NCI-H2029 treated with DMSO at 0.1 percent for 48 hours (cell line): ENCODE results near the gene FGF12.

Experiments used
- DNase-seq: peaks from one replicate; lab custom pipeline; 2025; lab: John Stamatoyannopoulos, UW

FGF12 gene

GRCh38 chr3:192685801-192686200 is 41.5 kb downstream of the FGF12 start:
- DNase-seq: no peak

GRCh38 chr3:192684151-192684550 is 43.2 kb downstream of the FGF12 start:
- no peak for DNase-seq

- no peak for DNase-seq
These were observed 51.2 kb downstream of the FGF12 start for GRCh38 chr3:192675958-192676649.

GRCh38 chr3:192655628-192656027 is 71.7 kb downstream of the FGF12 start:
- no peak for DNase-seq

GRCh38 chr3:192655040-192655439 is 72.3 kb downstream of the FGF12 start:
- DNase-seq: no peak

DNA sequence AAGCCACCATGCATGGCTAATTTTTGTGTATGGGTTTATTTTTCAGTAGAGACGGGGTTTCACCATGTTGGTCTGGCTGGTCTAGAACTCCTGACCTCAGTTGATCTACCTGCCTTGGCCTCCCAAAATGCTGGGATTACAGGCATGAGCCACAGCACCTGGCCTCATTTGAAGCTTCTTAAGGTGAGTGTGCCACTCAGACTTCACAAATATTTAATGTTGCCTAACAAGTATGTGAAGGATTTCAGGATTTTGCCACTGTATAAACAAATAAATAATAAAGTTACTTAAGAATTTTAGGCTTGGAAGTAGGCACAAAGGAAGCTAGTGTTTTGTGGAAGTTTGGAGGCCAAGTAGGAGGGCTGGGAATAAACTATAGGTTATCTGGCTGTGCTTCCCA is 73.5 kb downstream of the FGF12 start:
- no peak for DNase-seq

DNA sequence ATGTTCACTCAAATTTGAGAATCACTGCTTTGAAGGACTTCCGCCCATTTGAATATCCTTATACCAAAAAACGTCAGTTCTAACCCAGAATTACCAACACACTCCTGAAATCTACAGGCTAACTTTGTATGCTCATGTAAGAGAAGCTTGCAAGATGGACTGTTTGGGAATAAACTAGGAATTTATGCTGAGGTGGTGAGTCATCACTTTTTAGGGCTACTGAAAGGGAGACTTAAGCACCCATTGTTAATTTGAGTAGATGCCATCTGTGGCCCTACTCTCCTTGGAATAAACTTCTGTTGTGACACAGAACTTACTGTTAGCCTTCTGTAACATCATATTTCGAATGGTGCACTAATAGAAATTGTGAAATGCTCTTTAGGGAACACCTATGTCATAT is 74.6 kb downstream of the FGF12 start:
- no peak for DNase-seq

GRCh38 chr3:192651836-192652512 is 75.4 kb downstream of the FGF12 start:
- no peak for DNase-seq

DNA sequence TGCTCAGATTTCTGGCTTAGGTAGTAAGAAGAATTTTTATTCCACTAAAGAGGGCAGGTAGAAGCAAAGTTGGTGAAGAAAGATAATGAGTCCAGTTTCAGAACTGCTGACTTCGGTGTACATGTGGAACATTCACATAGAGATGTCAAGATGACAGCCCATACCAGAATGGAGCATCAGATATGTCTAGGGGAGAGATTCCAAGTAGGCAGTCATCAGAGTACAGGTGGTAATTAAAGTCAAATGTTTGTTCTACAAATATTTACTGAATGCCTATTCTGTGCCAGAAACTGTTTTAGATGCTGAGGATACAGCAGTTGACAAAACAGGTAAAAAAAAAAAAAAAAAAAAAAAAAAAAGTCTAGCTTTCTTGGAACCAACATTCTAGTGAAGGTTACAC is 81.9 kb downstream of the FGF12 start:
- DNase-seq: peak; percentile 4

DNA sequence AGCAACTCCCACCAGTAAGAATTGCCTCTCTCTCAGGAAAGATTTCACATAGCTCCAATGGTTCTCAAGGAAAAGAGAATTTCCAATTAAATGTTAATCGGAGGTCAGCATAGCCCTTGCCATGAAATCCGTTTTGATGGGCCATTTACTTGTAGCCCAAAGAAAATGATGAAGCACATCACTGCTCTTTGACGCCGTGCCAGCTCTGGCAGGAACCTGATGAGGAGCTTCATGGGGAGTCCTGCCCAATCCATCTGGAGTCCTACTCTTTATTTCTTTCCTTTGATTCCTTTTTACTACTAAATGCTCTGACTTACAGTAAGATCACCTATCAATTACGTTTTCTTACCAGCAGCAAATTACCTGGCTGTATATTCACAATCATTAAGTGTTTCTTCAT is 84.7 kb downstream of the FGF12 start:
- no peak for DNase-seq

- no peak for DNase-seq
These were observed 85.4 kb downstream of the FGF12 start for GRCh38 chr3:192641919-192642318.

GRCh38 chr3:192639987-192640386 is 87.4 kb downstream of the FGF12 start:
- no peak for DNase-seq

GRCh38 chr3:192637803-192638202 is 89.5 kb downstream of the FGF12 start:
- no peak for DNase-seq

- DNase-seq: no peak
These were observed 90.6 kb downstream of the FGF12 start for GRCh38 chr3:192636517-192637444.

- DNase-seq: no peak
These were observed 97.9 kb downstream of the FGF12 start for GRCh38 chr3:192629429-192629828.

DNA sequence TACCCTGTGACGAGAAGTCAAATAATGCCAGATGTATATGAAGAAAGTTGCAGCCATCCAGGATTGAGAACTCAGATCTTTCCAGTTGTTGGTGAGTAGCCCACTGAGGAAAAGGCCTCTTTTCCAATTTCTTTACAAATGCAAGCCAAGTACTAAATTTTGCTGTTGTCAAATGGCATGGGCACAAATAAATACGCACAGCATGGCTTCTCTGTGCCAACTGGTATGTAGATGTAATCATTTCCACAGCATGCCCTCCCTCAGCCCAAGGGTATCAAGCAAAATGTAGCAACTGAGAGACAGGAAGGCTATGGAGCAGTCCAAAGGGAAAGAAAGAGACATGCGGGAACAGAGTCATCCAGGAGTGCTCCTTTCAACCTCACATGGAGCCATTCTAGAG is 105.4 kb downstream of the FGF12 start:
- no peak for DNase-seq

GRCh38 chr3:192620275-192620674 is 107.1 kb downstream of the FGF12 start:
- no peak for DNase-seq

DNA sequence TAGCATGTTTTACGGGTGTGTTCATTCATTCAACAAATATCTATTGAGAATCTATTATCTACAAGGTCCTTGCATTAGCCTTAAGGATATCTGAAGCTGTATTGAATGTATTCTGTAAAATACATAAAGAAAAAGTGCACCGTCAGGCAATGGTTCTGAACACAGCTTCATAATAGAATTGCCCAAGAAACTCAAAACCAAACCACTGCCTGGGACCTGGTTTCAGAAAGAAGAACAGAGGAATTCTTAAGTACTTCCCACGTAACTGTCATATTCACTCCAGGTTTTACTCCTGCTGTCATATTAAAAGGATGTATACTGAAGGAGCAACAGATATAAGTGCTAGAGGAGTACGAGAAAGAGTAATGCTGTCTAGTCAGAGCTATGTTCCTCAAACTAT is 115.9 kb downstream of the FGF12 start:
- no peak for DNase-seq

- DNase-seq: no peak
These were observed 118.4 kb downstream of the FGF12 start for GRCh38 chr3:192608726-192609600.

GRCh38 chr3:192607798-192608197 is 119.5 kb downstream of the FGF12 start:
- DNase-seq: no peak

GRCh38 chr3:192597913-192598312 is 129.4 kb downstream of the FGF12 start:
- no peak for DNase-seq

GRCh38 chr3:192597506-192597905 is 129.8 kb downstream of the FGF12 start:
- DNase-seq: no peak
